ENCODE measurements around the gene AKNA.

Gene AKNA

DNA sequence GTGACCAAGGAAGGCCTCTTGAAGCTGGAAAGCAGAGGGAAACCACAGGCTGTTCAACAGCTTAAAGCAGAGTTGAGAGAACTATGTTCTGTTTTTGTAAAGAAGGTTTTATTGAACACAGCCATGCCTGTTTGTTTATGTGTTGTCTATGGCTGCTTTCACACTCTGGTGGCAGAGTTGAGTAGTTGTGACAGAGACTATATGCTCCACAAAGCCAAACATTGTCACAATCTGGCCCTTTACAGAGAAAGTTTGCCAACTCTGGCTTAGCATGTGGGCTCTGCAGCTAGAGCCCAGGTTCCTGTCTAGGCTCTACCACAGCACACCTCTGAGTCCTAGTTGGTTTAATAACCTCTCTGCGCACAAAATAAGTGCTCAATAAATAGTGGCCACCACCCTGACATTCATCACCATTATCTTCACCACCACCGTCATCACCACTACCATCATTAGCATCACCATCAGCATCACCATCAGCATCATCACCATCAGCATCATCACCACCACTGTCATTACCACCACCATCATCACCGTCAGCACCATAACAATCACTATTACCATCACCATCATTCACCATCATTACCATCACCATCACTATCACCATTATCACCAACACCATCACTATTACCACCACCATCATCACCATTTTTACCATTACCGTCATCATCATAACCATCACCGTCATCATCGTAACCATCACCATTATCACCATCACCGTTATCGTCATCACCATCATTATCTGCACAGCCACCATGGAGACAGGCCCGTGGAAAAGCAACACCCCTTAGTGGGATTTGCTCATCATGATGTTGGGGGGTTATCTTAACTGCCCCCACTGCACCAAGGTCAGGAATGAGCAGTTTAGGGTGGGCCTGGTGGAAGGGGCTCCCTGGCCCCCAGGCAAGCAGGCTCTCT, 18.3 kb downstream of the AKNA start:
- TF ChIP-seq, protein P1, sequence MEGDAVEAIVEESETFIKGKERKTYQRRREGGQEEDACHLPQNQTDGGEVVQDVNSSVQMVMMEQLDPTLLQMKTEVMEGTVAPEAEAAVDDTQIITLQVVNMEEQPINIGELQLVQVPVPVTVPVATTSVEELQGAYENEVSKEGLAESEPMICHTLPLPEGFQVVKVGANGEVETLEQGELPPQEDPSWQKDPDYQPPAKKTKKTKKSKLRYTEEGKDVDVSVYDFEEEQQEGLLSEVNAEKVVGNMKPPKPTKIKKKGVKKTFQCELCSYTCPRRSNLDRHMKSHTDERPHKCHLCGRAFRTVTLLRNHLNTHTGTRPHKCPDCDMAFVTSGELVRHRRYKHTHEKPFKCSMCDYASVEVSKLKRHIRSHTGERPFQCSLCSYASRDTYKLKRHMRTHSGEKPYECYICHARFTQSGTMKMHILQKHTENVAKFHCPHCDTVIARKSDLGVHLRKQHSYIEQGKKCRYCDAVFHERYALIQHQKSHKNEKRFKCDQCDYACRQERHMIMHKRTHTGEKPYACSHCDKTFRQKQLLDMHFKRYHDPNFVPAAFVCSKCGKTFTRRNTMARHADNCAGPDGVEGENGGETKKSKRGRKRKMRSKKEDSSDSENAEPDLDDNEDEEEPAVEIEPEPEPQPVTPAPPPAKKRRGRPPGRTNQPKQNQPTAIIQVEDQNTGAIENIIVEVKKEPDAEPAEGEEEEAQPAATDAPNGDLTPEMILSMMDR (IDR thresholded peaks at IDR 0.05) = no peak

DNA sequence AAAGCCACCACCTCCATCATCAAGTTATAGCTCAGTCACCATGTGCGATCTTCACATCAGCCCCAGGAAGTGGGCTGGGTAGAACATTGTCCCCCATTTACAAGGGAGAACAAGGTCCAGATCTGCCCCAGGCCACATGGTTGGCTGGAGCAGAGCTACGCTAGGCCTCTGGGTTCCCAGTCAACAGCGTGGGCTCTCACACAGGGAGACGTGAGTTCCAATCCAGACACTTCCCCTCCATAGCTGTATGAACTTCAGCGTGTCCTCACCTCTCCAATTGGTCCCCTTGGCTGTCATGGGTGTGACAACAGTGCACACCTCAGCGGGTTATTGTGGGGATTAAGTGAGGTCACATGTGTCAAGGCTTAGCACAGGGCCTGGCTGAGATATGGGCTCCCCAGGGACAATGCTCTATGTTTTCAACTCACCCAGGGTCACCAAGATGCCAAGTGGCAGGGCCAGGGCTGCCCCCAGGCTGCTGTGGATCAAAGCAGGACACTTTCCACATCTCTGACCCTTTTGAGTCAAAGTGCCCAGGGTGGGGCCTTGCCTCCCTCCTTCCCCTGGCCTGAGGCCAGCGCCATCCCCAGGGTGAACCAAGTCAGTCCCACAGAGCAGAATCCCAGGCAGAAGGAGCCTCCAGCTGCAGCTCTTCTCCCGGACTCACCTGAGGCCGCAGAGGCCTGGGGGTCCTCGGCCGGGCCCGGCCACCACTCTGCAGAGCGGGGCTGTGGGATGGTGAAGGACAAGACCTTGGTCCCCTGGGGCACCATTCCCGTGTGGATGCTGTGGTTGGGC, 19.8 kb downstream of the AKNA start:
- TF ChIP-seq, protein P1 (IDR thresholded peaks at IDR 0.05) = no peak

DNA sequence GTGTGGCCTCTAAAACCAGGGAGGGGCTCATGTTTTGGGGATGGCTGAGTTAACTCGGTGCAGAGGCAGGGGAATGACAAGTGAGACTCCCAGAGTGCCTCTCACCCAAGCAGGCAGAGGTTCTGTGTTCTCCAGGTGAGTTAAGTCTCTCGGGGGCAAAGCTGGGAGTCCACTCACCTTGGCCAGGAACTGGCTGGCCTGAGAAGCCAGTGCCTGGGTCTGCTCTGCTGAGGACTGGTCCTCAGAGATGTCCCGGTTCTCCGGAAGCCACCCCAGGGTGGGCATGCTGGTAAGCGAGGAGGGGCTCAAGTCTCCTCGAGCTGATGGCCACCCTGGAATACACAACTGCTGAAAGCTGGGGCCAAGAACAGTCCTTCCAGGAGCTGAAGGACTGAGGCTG, 20.4 kb downstream of the AKNA start:
- TF ChIP-seq, protein P1 (IDR thresholded peaks at IDR 0.05) = no peak

DNA sequence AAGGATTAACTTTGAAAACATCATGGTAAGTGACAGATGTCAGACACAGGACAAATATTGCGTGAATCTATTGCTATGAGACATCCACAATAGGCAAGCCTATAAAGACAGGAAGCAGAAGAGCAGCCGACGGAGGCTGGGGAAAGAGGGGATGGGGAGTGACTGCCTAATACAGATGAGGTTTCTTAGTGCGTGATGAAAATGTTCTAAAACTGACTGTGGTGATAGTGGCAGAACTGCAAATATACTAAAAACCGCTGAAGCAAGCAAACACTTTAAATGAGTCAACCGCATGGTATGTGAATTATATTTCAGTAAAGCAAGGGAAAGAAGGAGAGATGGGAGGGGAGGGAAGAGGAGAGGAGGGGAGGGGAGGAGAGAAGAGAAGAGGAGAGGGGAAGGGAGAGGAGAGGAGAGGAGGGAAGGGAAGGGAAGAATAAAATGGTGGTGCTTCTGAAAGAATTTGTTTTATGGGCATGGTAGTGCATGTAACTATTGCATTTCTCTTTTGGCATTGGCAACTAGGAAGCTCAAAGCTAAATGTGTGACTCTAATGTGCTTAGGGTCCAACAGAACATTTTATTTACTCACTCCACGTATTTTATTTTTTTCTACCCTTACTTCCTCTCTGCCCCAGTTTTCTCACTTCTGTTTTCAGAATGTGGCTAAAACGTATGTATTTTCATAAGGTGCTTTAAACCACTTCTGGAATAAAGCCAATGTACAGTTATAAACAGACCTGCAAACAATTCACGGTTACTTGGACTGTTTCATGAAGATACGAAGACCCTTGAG, 21.3 kb downstream of the AKNA start:
- TF ChIP-seq, protein P1 (IDR thresholded peaks at IDR 0.05) = no peak

DNA sequence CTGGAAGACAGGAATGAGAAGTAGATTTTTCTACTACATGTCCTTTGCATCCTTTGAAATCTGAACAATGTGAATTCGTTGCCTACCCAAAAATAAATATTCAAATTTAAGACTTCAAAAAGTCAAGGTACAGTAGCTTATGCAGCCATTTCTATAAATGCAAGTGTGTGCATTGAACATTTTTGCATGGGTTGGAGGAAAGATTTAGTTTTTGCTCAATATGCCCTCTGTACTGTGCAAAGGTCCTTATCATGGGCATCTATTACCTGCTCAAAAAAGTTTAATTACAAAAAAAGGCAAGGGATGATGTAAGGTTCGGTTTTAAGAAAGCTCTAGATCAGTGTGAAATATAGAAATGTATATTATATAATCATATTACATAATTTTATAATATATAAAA, 22.6 kb downstream of the AKNA start:
- TF ChIP-seq, protein P1 (IDR thresholded peaks at IDR 0.05) = no peak

DNA sequence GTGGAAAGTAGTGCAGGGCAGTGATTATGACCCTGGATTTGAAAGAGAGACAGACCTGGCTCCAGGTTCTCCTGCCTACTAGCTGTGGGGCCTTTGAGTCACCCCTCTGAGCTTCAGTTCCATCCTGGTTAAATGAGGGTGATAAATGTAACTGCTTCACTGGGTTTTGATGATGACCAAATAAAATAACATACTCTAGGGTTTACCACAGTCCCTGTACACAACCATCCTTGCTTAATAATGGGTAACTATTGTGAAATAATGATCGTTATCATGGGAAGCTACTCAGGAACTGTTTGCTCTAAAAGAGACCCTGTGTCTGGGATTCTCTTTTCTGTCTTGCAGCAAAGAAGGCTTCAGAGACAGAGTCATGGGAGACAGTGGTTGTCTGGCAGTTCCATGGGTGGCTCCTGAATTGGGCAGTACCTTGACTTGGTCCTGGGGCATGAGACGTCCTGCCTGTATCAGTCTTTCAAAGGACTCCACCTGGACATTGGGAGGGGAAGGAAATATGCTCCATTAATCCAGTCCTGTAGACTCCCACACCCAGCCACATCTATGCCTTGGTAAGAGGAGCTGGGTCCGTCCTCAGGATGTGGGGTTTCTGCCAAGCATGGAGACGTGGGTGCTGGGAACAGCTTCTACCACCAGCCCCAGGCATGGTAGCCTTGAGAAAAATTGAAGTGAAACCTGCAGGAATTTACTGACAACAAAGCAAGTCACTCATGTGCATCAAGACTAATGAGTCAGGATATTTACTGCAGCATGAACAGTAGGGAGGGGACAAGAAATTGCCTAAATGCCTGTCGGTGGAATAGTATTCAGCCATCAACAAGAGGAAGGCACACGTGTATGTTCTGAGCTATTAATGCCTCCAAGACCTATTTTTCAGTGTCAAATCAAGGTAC, 23.4 kb downstream of the AKNA start:
- TF ChIP-seq, protein P1 (IDR thresholded peaks at IDR 0.05) = no peak

Measured in LNCAP (cell line).